Liver (tissue), 9 donors: ENCODE measurements around the gene SHB. TPM values are rescaled to one million over a fixed set of nuclear protein-coding genes. Genes with fewer than 3 reads are reported as not detected.

Experiments
- DNase-seq: peaks from one replicate; pipeline ENCODE4 v3.0.0-alpha.2; 2017; ENCODE audit warnings: low spot score
- H3K27ac ChIP-seq, 2 donors: one replicate each; pipeline ENCODE4 v1.7.0; 2013; ENCODE audit warnings: inconsistent platforms in 2 of 2, low read length in 2 of 2, control low read depth in 1 of 2, low read depth in 1 of 2, mild to moderate bottlenecking in 1 of 2
- H3K27me3 ChIP-seq, 4 donors: one replicate each; pipeline versions ENCODE4 v1.6.1 to v1.7.0; 2013; ENCODE audit warnings: low read length in 3 of 4, inconsistent platforms in 1 of 4, mild to moderate bottlenecking in 1 of 4, moderate library complexity in 1 of 4; ENCODE audit not compliant: control insufficient read depth in 4 of 4, insufficient read depth in 4 of 4
- H3K36me3 ChIP-seq, 4 donors: one replicate each; pipeline versions ENCODE4 v1.6.1 to v1.7.0; 2013; ENCODE audit warnings: low read length in 3 of 4, mild to moderate bottlenecking in 3 of 4, low read depth in 1 of 4, moderate library complexity in 1 of 4; ENCODE audit not compliant: control insufficient read depth in 4 of 4, insufficient read depth in 3 of 4
- H3K4me1 ChIP-seq, 4 donors: one replicate each; pipeline versions ENCODE4 v1.6.1 to v1.7.0; 2013; ENCODE audit warnings: low read length in 3 of 4, mild to moderate bottlenecking in 3 of 4, moderate library complexity in 1 of 4; ENCODE audit not compliant: control insufficient read depth in 4 of 4, insufficient read depth in 4 of 4
- H3K4me3 ChIP-seq, 3 donors: one replicate each; pipeline versions ENCODE4 v1.6.1 to v1.7.0; 2013; ENCODE audit warnings: low read length in 3 of 3, control low read depth in 1 of 3, low read depth in 1 of 3, mild to moderate bottlenecking in 1 of 3
- H3K9ac ChIP-seq, 2 donors: one replicate each; pipeline ENCODE4 v1.7.0; 2013; ENCODE audit warnings: low read length in 2 of 2, mild to moderate bottlenecking in 2 of 2, moderate library complexity in 2 of 2, control low read depth in 1 of 2, low read depth in 1 of 2
- H3K9me3 ChIP-seq, 4 donors: one replicate each; pipeline versions ENCODE4 v1.6.1 to v1.7.0; 2013; ENCODE audit warnings: low read length in 3 of 4; ENCODE audit not compliant: control insufficient read depth in 4 of 4
- FOXA1 ChIP-seq: IDR thresholded peaks from 2 replicates; pipeline ENCODE4 v1.6.1; 2016; ENCODE audit warnings: antibody characterized with exemption
- FOXA2 ChIP-seq: IDR thresholded peaks from 2 replicates; pipeline ENCODE4 v1.6.1; 2016; ENCODE audit warnings: antibody characterized with exemption
- HNF4A ChIP-seq, 2 donors: conservative IDR thresholded peaks; 2 replicates each; pipeline ENCODE4 v1.6.1; 2016; ENCODE audit warnings: antibody characterized with exemption in 2 of 2, mild to moderate bottlenecking in 2 of 2
- HNF4G ChIP-seq: IDR thresholded peaks from 2 replicates; pipeline ENCODE4 v1.6.1; 2016; ENCODE audit warnings: antibody characterized with exemption
- NR2F2 ChIP-seq: IDR thresholded peaks from 2 replicates; pipeline ENCODE4 v1.6.1; 2016; ENCODE audit warnings: antibody characterized with exemption
- RAD21 ChIP-seq, 2 donors: IDR thresholded peaks; 2 replicates each; pipeline ENCODE4 v1.6.1; 2016; ENCODE audit warnings: antibody characterized with exemption in 2 of 2, mild to moderate bottlenecking in 2 of 2
- SP1 ChIP-seq: IDR thresholded peaks from 2 replicates; pipeline ENCODE4 v1.6.1; 2018; ENCODE audit warnings: antibody characterized with exemption, mild to moderate bottlenecking
- TAF1 ChIP-seq: conservative IDR thresholded peaks from 2 replicates; pipeline ENCODE4 v1.6.1; 2016; ENCODE audit warnings: antibody characterized with exemption, mild to moderate bottlenecking
- YY1 ChIP-seq: IDR thresholded peaks from 2 replicates; pipeline ENCODE4 v1.6.1; 2016; ENCODE audit warnings: antibody characterized with exemption, mild to moderate bottlenecking
- WGBS: extraction: QIAGEN DNeasy Blood & Tissue Kit; methylation state at CpG from one replicate; pipeline ENCODE4 v1.1.7; 2013; 5-methylcytosine and 5-hydroxymethylcytosine counted together
- polyA plus RNA-seq, 2 donors: library from polyadenylated mRNA; stranded (reverse) in 1 of 2; unstranded in 1 of 2; fragments of 200-250 nt in 1 of 2; fragments of >200 nt in 1 of 2; fragmentation: Nextera tagmentation in 1 of 2; extraction: Ambion mirVana in 1 of 2; gene quantifications; one replicate each; pipeline versions ENCODE4 v1.2.1 to v1.2.3, GENCODE V29; 2013 to 2015
- total RNA-seq, 2 donors: library from RNA; depleted of rRNA; stranded (reverse); fragments of >200 nt; gene quantifications; one replicate each; pipeline ENCODE4 v1.2.3, GENCODE V29; 2014
- TF ChIP-seq, protein P1 (sequence below): IDR thresholded peaks from 2 replicates; pipeline ENCODE4 v1.6.1; 2016; ENCODE audit warnings: antibody characterized with exemption, mild to moderate bottlenecking
- TF ChIP-seq, protein P2 (sequence below): IDR thresholded peaks from 2 replicates; pipeline ENCODE4 v1.6.1; 2016; ENCODE audit warnings: antibody characterized with exemption
- donor health status: healthy.
- donor health status: healthy.
- donor health status: healthy.
- donor health status: healthy.
- donor health status: healthy.

Gene SHB
- total and polyA plus RNA-seq, 4 donors = 3.4 to 17.3 (median 7.0) TPM

DNA sequence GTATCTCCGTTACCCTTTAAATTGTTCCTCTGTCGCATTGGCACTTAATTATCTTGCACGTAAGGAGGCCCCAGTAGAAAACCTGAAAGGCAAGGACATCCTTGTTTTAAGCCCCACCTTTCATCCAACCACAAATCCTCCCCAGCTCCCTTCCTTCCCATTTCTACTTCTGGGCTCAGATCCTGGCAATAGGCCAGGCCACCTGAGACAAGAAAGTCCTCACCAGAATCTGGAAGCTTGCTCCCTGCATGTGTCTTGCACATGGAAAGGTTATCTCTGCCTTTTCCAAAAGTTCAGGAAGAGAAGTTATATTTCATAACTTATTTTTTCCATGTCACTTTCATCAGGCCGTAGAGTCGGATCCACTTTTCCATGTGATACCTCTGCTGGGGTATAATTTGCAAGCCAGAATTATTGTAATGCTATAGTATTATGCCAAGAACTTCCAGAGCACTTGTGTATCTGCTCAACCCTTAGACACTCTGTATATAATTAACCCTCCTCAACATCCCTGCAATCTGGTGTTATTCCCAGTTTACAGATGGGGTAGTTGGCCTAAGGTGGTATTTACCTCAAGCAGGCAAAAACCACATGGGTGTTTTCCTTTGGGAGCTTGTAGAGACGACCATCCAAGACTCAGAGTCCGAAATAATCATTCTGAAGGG lies 2.6 kb upstream of the SHB start:
- Histone ChIP-seq H3K9ac (no peak overlapping the region), H3K36me3 (no peaks in the 10 kb centered on the region), H3K27ac (no peak overlapping the region), H3K27me3 (no peaks in the 10 kb centered on the region), H3K4me1 (peaks cover 0 to 10% (median 4%) of the 10 kb centered on the region in 4 donors), H3K9me3 (no peaks in the 10 kb centered on the region), H3K4me3 (no peak overlapping the region)
- no peak for TF ChIP-seq HNF4G
- TF ChIP-seq NR2F2 = no peak
- TF ChIP-seq RAD21 (IDR thresholded peaks at IDR 0.05) = no peak
- no peak for TF ChIP-seq FOXA2
- TF ChIP-seq, protein P1, sequence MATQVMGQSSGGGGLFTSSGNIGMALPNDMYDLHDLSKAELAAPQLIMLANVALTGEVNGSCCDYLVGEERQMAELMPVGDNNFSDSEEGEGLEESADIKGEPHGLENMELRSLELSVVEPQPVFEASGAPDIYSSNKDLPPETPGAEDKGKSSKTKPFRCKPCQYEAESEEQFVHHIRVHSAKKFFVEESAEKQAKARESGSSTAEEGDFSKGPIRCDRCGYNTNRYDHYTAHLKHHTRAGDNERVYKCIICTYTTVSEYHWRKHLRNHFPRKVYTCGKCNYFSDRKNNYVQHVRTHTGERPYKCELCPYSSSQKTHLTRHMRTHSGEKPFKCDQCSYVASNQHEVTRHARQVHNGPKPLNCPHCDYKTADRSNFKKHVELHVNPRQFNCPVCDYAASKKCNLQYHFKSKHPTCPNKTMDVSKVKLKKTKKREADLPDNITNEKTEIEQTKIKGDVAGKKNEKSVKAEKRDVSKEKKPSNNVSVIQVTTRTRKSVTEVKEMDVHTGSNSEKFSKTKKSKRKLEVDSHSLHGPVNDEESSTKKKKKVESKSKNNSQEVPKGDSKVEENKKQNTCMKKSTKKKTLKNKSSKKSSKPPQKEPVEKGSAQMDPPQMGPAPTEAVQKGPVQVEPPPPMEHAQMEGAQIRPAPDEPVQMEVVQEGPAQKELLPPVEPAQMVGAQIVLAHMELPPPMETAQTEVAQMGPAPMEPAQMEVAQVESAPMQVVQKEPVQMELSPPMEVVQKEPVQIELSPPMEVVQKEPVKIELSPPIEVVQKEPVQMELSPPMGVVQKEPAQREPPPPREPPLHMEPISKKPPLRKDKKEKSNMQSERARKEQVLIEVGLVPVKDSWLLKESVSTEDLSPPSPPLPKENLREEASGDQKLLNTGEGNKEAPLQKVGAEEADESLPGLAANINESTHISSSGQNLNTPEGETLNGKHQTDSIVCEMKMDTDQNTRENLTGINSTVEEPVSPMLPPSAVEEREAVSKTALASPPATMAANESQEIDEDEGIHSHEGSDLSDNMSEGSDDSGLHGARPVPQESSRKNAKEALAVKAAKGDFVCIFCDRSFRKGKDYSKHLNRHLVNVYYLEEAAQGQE = no peak
- TF ChIP-seq TAF1 = no peak
- no peak for TF ChIP-seq FOXA1
- no peak for TF ChIP-seq SP1
- TF ChIP-seq, protein P2, sequence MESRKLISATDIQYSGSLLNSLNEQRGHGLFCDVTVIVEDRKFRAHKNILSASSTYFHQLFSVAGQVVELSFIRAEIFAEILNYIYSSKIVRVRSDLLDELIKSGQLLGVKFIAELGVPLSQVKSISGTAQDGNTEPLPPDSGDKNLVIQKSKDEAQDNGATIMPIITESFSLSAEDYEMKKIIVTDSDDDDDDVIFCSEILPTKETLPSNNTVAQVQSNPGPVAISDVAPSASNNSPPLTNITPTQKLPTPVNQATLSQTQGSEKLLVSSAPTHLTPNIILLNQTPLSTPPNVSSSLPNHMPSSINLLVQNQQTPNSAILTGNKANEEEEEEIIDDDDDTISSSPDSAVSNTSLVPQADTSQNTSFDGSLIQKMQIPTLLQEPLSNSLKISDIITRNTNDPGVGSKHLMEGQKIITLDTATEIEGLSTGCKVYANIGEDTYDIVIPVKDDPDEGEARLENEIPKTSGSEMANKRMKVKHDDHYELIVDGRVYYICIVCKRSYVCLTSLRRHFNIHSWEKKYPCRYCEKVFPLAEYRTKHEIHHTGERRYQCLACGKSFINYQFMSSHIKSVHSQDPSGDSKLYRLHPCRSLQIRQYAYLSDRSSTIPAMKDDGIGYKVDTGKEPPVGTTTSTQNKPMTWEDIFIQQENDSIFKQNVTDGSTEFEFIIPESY = no peak
- 75% methylated on average over 7 of the region's 7 CpGs for WGBS
- DNase-seq = no peak

DNA sequence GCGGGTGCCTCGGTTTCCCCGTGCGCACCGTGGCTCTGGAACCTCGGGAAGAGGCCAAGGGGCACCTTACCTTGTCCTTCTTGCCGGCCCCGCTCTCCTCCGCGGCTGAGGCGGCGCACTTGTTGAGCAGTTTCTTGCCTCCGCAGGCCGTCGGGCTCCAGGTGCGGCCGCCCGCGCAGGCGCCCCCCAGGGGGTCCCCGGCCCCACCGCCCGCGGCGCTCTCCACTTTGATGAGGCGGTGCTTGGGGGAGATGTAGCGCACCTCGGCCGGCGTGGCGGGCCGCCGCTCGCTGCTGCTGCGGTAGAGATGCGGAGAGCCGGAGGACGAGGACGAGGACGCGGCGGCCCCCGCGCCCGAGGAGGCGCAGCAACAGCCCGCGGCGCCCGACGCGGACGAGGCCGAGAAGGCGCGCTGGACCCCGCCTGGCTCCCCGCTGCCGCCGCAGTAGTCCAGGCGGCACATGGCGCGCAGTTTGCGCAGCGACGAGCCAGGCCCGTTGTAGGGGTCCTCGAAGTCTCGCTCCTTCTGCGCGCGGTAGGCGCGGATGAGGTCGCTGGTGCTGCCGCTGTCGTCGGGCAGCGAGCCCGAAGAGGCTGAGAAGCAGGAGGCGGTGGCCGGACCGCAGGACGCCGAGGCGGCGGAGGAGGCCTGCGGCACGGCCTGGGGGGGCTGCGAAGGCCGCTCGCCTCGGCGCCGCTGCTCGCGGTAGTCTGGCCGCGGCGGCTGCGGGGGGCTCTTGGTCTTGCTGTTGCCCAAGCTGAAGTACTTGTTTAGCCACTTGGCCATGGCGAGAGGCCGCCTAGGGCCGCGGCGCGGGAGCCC lies 957 bp downstream of the SHB start:
- under 1% methylated on average over 107 of the region's 107 CpGs for WGBS

More for the DNA sequence above, 957 bp downstream of the SHB start:
- Histone ChIP-seq H3K9me3 (no peaks in the 10 kb centered on the region), H3K4me3 (peak overlapping the region; percentile 91 to 97 (median 92)), H3K36me3 (no peaks in the 10 kb centered on the region), H3K27ac (peak overlapping the region; percentile 90 to 92), H3K27me3 (no peaks in the 10 kb centered on the region), H3K9ac (peak overlapping the region; percentile 75 to 89), H3K4me1 (peaks cover 11 to 44% (median 34%) of the 10 kb centered on the region in 4 donors)
- no peak for TF ChIP-seq FOXA1
- TF ChIP-seq HNF4G = no peak
- TF ChIP-seq, protein P1 = no peak
- no peak for TF ChIP-seq YY1
- TF ChIP-seq HNF4A (conservative IDR thresholded peaks at IDR 0.05) = no peak
- DNase-seq = no peak
